ENCODE measurements around the gene NFE2L3. TPM values are rescaled to one million over a fixed set of nuclear protein-coding genes. Genes with fewer than 3 reads are reported as not detected.

NFE2L3 gene
- total RNA-seq, 1 donor from 2014 or later: 50.4 TPM

- Mint-ChIP-seq H3K36me3 (ENCODE audit: low read depth, unreplicated experiment) (peaks cover 2% of the 10 kb centered on the region), H3K9me3 (ENCODE audit: unreplicated experiment) (no peaks in the 10 kb centered on the region), H3K4me1 (ENCODE audit: low read depth, unreplicated experiment) (peaks cover 7% of the 10 kb centered on the region), H3K27ac (ENCODE audit: unreplicated experiment) (no peak overlapping the region), H3K27me3 (ENCODE audit: low read depth, unreplicated experiment) (no peaks in the 10 kb centered on the region), H3K4me3 (ENCODE audit: unreplicated experiment) (no peak overlapping the region)
- H3K9ac ChIP-seq (ENCODE audit: low read length): no peak overlapping the region
- H3K36me3 ChIP-seq (ENCODE audit: insufficient read depth, low read length): no peaks in the 10 kb centered on the region
- H3K27me3 ChIP-seq (ENCODE audit: insufficient read depth, low read length): no peaks in the 10 kb centered on the region
- H3K4me3 ChIP-seq (ENCODE audit: insufficient read depth, low read depth, low read length): no peak overlapping the region
- H4K20me1 ChIP-seq (ENCODE audit: insufficient read depth, low read length): peaks cover 13% of the 10 kb centered on the region
- peaks cover 9% of the 10 kb centered on the region for H3K79me2 ChIP-seq (ENCODE audit: insufficient read depth, low read length)
- no peak overlapping the region for H2AFZ ChIP-seq (ENCODE audit: low read depth, low read length)
- H3K27ac ChIP-seq (ENCODE audit: low read depth, low read length): no peak overlapping the region
- H3K9me3 ChIP-seq (ENCODE audit: insufficient read depth, low read depth, low read length): no peaks in the 10 kb centered on the region
- FAIRE-seq (no peak), DNase-seq (ENCODE audit: low read depth) (no peak)
- TF ChIP-seq EZH2 (IDR thresholded peaks at IDR 0.05; ENCODE audit: insufficient read depth, low read length): no peak
- no peak for TF ChIP-seq CTCF (IDR thresholded peaks at IDR 0.05; ENCODE audit: insufficient read depth, low read depth, low read length)
- H3K4me2 ChIP-seq (ENCODE audit: low read length): no peak overlapping the region
- H3K4me1 ChIP-seq (ENCODE audit: insufficient read depth, low read length): no peaks in the 10 kb centered on the region
These were observed 17.3 kb downstream of the NFE2L3 start for GRCh38 chr7:26169271-26169670.

DNA sequence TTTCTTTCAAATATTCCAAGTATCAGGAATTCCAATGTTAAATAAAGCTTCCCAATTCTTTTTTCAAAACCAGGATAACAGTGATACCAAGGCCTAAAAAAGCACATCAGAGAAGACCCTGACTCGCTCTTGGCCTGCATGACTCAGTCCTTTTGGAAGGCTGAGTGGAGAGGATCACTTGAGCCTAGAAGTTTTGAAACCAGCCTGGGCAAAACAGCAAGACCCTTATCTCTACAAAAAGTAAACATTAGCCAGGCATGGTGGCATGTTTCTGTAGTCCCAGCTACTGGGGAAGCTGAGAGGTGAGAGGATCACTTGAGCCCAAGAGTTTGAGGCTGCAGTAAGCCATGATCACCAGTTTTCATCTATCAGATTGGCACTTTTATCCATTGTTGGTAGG is 18.7 kb downstream of the NFE2L3 start:
- Histone ChIP-seq H3K79me2 (ENCODE audit: insufficient read depth, low read length) (peaks cover 9% of the 10 kb centered on the region), H3K27me3 (ENCODE audit: insufficient read depth, low read length) (no peaks in the 10 kb centered on the region), H3K4me1 (ENCODE audit: insufficient read depth, low read length) (no peaks in the 10 kb centered on the region), H3K27ac (ENCODE audit: low read depth, low read length) (no peak overlapping the region), H3K9me3 (ENCODE audit: insufficient read depth, low read depth, low read length) (no peaks in the 10 kb centered on the region), H3K36me3 (ENCODE audit: insufficient read depth, low read length) (no peaks in the 10 kb centered on the region), H4K20me1 (ENCODE audit: insufficient read depth, low read length) (peaks cover 14% of the 10 kb centered on the region), H3K9ac (ENCODE audit: low read length) (no peak overlapping the region), H3K4me3 (ENCODE audit: insufficient read depth, low read depth, low read length) (no peak overlapping the region), H2AFZ (ENCODE audit: low read depth, low read length) (no peak overlapping the region), H3K4me2 (ENCODE audit: low read length) (no peak overlapping the region)
- no peaks in the 10 kb centered on the region for H3K9me3 Mint-ChIP-seq (ENCODE audit: unreplicated experiment)
- no peaks in the 10 kb centered on the region for H3K27me3 Mint-ChIP-seq (ENCODE audit: low read depth, unreplicated experiment)
- no peak for FAIRE-seq
- no peak for DNase-seq (ENCODE audit: low read depth)
- H3K4me3 Mint-ChIP-seq (ENCODE audit: unreplicated experiment): no peak overlapping the region
- TF ChIP-seq EZH2 (IDR thresholded peaks at IDR 0.05; ENCODE audit: insufficient read depth, low read length): no peak
- no peak for TF ChIP-seq CTCF (IDR thresholded peaks at IDR 0.05; ENCODE audit: insufficient read depth, low read depth, low read length)
- no peak overlapping the region for H3K27ac Mint-ChIP-seq (ENCODE audit: unreplicated experiment)
- peaks cover 2% of the 10 kb centered on the region for H3K36me3 Mint-ChIP-seq (ENCODE audit: low read depth, unreplicated experiment)
- H3K4me1 Mint-ChIP-seq (ENCODE audit: low read depth, unreplicated experiment): peaks cover 7% of the 10 kb centered on the region

DNA sequence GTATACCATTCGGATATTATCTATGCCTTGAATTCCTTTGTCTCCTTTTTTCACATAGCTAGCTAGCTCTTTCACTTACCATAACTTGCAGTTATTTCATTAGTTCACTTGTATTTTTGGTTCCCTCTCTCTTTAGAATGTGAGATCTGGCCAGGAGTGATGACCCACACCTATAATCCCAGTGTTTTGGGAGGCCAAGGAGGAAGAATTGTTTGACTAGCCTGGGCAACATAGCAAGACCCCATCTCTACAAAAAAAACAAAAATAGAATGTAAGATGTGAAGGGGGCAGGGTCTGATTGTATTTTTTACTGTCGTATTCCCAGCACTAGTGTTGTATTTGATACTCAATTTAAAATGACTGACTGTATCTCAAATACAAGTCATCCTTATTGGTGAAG is 19.6 kb downstream of the NFE2L3 start:
- H3K36me3 Mint-ChIP-seq (ENCODE audit: low read depth, unreplicated experiment): peaks cover 4% of the 10 kb centered on the region
- Histone ChIP-seq H3K79me2 (ENCODE audit: insufficient read depth, low read length) (peaks cover 4% of the 10 kb centered on the region), H3K4me2 (ENCODE audit: low read length) (no peak overlapping the region), H3K36me3 (ENCODE audit: insufficient read depth, low read length) (no peaks in the 10 kb centered on the region), H3K4me3 (ENCODE audit: insufficient read depth, low read depth, low read length) (no peak overlapping the region), H3K27ac (ENCODE audit: low read depth, low read length) (no peak overlapping the region), H3K4me1 (ENCODE audit: insufficient read depth, low read length) (no peaks in the 10 kb centered on the region), H3K9ac (ENCODE audit: low read length) (no peak overlapping the region), H3K9me3 (ENCODE audit: insufficient read depth, low read depth, low read length) (no peaks in the 10 kb centered on the region), H3K27me3 (ENCODE audit: insufficient read depth, low read length) (no peaks in the 10 kb centered on the region), H4K20me1 (ENCODE audit: insufficient read depth, low read length) (peaks cover 10% of the 10 kb centered on the region), H2AFZ (ENCODE audit: low read depth, low read length) (no peak overlapping the region)
- no peak for FAIRE-seq
- no peak for DNase-seq (ENCODE audit: low read depth)
- no peak for TF ChIP-seq CTCF (IDR thresholded peaks at IDR 0.05; ENCODE audit: insufficient read depth, low read depth, low read length)
- TF ChIP-seq EZH2 (IDR thresholded peaks at IDR 0.05; ENCODE audit: insufficient read depth, low read length): no peak
- H3K27ac Mint-ChIP-seq (ENCODE audit: unreplicated experiment): no peak overlapping the region
- H3K4me1 Mint-ChIP-seq (ENCODE audit: low read depth, unreplicated experiment): peaks cover 5% of the 10 kb centered on the region
- H3K27me3 Mint-ChIP-seq (ENCODE audit: low read depth, unreplicated experiment): no peaks in the 10 kb centered on the region
- peak overlapping the region; percentile 31 for H3K4me3 Mint-ChIP-seq (ENCODE audit: unreplicated experiment)
- H3K9me3 Mint-ChIP-seq (ENCODE audit: unreplicated experiment): no peaks in the 10 kb centered on the region
